SU-DHL-6 (cell line): Measurements from ENCODE around the gene ACSL3.

ENCODE experiments used
- H2AFZ ChIP-seq: fragments of 200-600 bp; sonication (generic); 2 replicates; pipeline ENCODE4 v1.6.1; 2014; ENCODE audit warnings: low read depth, mild to moderate bottlenecking, moderate library complexity, mixed read lengths, antibody characterized with exemption, low read length; ENCODE audit not compliant: severe bottlenecking
- H3F3A ChIP-seq: fragments of 200-600 bp; shearing (Covaris generic); 2 replicates; pipeline ENCODE4 v1.6.0; 2016; ENCODE audit warnings: antibody characterized with exemption, mild to moderate bottlenecking; ENCODE audit not compliant: insufficient read depth
- H3K27ac ChIP-seq: fragments of 200-600 bp; sonication (generic); 2 replicates; pipeline ENCODE4 v1.5.1; 2016; ENCODE audit warnings: low read depth, mild to moderate bottlenecking, low read length, moderate library complexity, mixed read lengths
- H3K27me3 ChIP-seq: fragments of 200-600 bp; sonication (generic), shearing (Covaris generic); 2 replicates; pipeline ENCODE4 v1.6.0; 2014; ENCODE audit warnings: mild to moderate bottlenecking, low read length
- H3K36me3 ChIP-seq: fragments of 200-600 bp; sonication (generic); 2 replicates; pipeline ENCODE4 v1.6.1; 2014; ENCODE audit warnings: mild to moderate bottlenecking, low read length, mixed read lengths
- H3K4me2 ChIP-seq: fragments of 300-600, 200-600 bp; shearing (Covaris generic), sonication (generic); 2 replicates; pipeline ENCODE4 v1.6.0; 2014; ENCODE audit warnings: low read length, low read depth, mild to moderate bottlenecking; ENCODE audit not compliant: poor library complexity, severe bottlenecking
- H3K4me3 ChIP-seq: fragments of 200-600 bp; sonication (generic); 2 replicates; pipeline ENCODE4 v1.5.1; 2014; ENCODE audit warnings: antibody characterized with exemption, low read length, mild to moderate bottlenecking, mixed read lengths; ENCODE audit not compliant: insufficient read depth, poor library complexity, severe bottlenecking
- H3K79me2 ChIP-seq: fragments of 200-600 bp; sonication (generic); 2 replicates; pipeline ENCODE4 v1.6.1; 2014; ENCODE audit warnings: mild to moderate bottlenecking, low read length, moderate library complexity; ENCODE audit not compliant: insufficient read depth
- H3K9ac ChIP-seq: fragments of 200-600 bp; sonication (generic); 2 replicates; pipeline ENCODE4 v1.7.0; 2014; ENCODE audit warnings: mild to moderate bottlenecking, low read length
- H3K9me2 ChIP-seq: fragments of 200-600 bp; sonication (generic); replicated peaks from 2 replicates; pipeline ENCODE4 v1.6.1; 2014; ENCODE audit warnings: low read length; ENCODE audit not compliant: insufficient read depth
- H3K9me3 ChIP-seq: fragments of 200-600 bp; sonication (generic); 2 replicates; pipeline ENCODE4 v1.6.1; 2014; ENCODE audit warnings: low read length, mixed read lengths; ENCODE audit not compliant: insufficient read depth
- H4K20me1 ChIP-seq: fragments of 200-600 bp; sonication (generic); 2 replicates; pipeline ENCODE4 v1.6.1; 2014; ENCODE audit warnings: low read depth, mild to moderate bottlenecking, antibody characterized with exemption, low read length, moderate library complexity, mixed read lengths
- EZH2phosphoT487 ChIP-seq: fragments of 200-600 bp; sonication (generic), shearing (Covaris generic); conservative IDR thresholded peaks from 2 replicates; pipeline ENCODE4 v1.6.1; 2018; ENCODE audit warnings: mild to moderate bottlenecking, antibody characterized with exemption, low read length, moderate library complexity, mixed read lengths
- TF ChIP-seq, protein P1 (sequence below): fragments of 200-600 bp; sonication (generic); IDR thresholded peaks from one replicate; pipeline ENCODE4 v1.5.1; 2017; ENCODE audit warnings: antibody characterized with exemption, mild to moderate bottlenecking, low read length, moderate library complexity; ENCODE audit not compliant: insufficient read depth, poor library complexity, severe bottlenecking

The ACSL3 gene

DNA sequence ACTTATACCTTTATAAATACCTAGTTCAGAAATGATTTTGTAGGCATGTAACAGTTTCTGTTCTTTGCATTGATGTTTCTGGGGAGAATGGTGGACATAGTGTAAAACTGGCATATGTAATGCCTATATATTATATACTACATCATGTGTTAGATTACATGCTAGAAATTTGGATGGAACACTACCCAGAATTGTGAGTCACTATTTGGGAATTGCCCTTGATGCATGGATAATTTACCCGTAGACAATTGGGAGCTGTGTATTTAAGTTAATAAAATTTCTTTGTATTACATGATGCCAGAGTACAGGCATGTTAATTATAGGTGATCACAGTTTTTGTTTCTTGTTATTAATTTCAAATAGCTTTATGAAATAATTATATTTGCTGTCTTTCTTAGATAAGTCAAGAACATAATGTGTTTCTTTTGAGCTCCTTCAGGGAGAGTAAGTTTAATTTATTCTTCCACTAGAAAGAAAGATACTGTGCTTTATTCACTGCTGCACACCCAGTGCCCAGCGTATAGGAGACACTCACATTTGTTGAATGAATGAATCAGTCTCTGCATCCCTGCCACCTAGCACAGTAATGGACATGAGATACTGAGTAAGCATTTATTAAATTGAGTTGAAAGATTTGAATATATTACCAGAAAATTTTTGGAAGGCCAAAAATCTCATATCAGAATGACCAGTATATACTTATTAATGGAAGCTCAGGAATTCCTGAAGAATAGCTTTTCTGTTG lies 16.9 kb downstream of the ACSL3 start:
- Histone ChIP-seq H3F3A (no peaks in the 10 kb centered on the region), H3K9ac (no peak overlapping the region), H3K27ac (no peak overlapping the region), H4K20me1 (peaks cover 23% of the 10 kb centered on the region), H3K36me3 (no peaks in the 10 kb centered on the region), H2AFZ (no peak overlapping the region), H3K4me3 (no peak overlapping the region), H3K9me2 (no peaks in the 10 kb centered on the region), H3K4me2 (no peak overlapping the region), H3K9me3 (no peaks in the 10 kb centered on the region), H3K79me2 (peaks cover 98% of the 10 kb centered on the region), H3K27me3 (no peaks in the 10 kb centered on the region)
- TF ChIP-seq EZH2phosphoT487, result no peak
- TF ChIP-seq, protein P1, sequence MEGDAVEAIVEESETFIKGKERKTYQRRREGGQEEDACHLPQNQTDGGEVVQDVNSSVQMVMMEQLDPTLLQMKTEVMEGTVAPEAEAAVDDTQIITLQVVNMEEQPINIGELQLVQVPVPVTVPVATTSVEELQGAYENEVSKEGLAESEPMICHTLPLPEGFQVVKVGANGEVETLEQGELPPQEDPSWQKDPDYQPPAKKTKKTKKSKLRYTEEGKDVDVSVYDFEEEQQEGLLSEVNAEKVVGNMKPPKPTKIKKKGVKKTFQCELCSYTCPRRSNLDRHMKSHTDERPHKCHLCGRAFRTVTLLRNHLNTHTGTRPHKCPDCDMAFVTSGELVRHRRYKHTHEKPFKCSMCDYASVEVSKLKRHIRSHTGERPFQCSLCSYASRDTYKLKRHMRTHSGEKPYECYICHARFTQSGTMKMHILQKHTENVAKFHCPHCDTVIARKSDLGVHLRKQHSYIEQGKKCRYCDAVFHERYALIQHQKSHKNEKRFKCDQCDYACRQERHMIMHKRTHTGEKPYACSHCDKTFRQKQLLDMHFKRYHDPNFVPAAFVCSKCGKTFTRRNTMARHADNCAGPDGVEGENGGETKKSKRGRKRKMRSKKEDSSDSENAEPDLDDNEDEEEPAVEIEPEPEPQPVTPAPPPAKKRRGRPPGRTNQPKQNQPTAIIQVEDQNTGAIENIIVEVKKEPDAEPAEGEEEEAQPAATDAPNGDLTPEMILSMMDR, result no peak

DNA sequence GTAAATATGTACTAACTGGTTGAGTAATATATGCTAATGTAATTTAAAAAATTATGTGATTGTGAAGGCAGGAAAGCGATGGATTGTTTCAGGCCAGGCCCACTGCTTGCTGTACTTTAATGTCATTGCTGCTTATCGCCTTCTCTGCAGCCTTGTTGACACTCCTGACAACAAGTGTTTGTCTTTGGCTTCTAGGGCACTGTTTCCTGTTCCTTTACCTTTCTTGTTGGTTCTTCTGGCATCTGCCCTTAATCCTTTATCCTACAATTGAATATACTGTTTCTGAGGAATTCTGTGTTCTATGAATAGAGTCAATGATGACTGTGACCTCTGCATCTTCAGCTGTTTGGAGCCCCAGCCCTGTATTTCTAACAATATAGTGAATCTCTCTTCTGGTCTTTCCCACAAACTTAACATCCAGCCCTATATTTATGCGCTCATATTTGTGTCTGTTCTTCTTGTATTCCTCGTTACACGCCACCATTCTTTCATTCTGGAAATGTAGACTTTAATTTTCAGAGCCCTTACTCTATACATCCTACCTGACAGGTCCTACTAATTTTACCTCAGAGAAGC lies 17.6 kb downstream of the ACSL3 start:
- no peak overlapping the region for H3K27ac ChIP-seq

GRCh38 chr2:222878877-222879603 lies 18.2 kb downstream of the ACSL3 start:
- H3K4me3 ChIP-seq, result no peak overlapping the region
- H3K36me3 ChIP-seq, result no peaks in the 10 kb centered on the region
- H3K27ac ChIP-seq, result no peak overlapping the region
- H3K4me2 ChIP-seq, result no peak overlapping the region
- no peaks in the 10 kb centered on the region for H3K27me3 ChIP-seq
- peaks cover 95% of the 10 kb centered on the region for H3K79me2 ChIP-seq
- H3K9ac ChIP-seq, result no peak overlapping the region
- peaks cover 16% of the 10 kb centered on the region for H4K20me1 ChIP-seq
- no peaks in the 10 kb centered on the region for H3K9me2 ChIP-seq
- no peak overlapping the region for H2AFZ ChIP-seq
- no peak for TF ChIP-seq EZH2phosphoT487
- TF ChIP-seq, protein P1, result no peak
- 0 out of 2 replicates have a peak, but pooled peaks cover 5% of the 10 kb centered on the region for H3F3A ChIP-seq
- no peaks in the 10 kb centered on the region for H3K9me3 ChIP-seq

More for the DNA sequence above, 17.6 kb downstream of the ACSL3 start:
- H3K9me3 ChIP-seq, result no peaks in the 10 kb centered on the region
- peaks cover 19% of the 10 kb centered on the region for H4K20me1 ChIP-seq
- no peak overlapping the region for H3K4me3 ChIP-seq
- no peaks in the 10 kb centered on the region for H3F3A ChIP-seq
- no peak overlapping the region for H3K9ac ChIP-seq
- H3K36me3 ChIP-seq, result no peaks in the 10 kb centered on the region
- no peak for TF ChIP-seq EZH2phosphoT487
- TF ChIP-seq, protein P1, result no peak
- no peak overlapping the region for H3K4me2 ChIP-seq
- peaks cover 95% of the 10 kb centered on the region for H3K79me2 ChIP-seq
- no peak overlapping the region for H2AFZ ChIP-seq
- no peaks in the 10 kb centered on the region for H3K27me3 ChIP-seq
- no peaks in the 10 kb centered on the region for H3K9me2 ChIP-seq
